Natural killer cell (primary cell): ENCODE data around the gene ADAP1. TPM values are rescaled to one million over a fixed set of nuclear protein-coding genes. Genes with fewer than 3 reads are reported as not detected.

Experiments used
- ATAC-seq, 3 donors: fragments of 150-1000 bp in 2 of 3; fragments of 200-7000 bp in 1 of 3; cut with Tn5 transposase; 1 replicate in 1 of 3; 2 replicates in 2 of 3; pipeline ENCODE4 v1.10.0; 2021; ENCODE audit warnings: mild to moderate bottlenecking in 2 of 3, moderate library complexity in 2 of 3
- DNase-seq, 2 donors: peaks; one replicate each; pipeline versions ENCODE4 v3.0.0 to v3.0.0-alpha.2; 2013 to 2021; ENCODE audit warnings: mixed read lengths in 1 of 2
- H3K27ac ChIP-seq: one replicate; pipeline ENCODE4 v1.5.1; 2013; ENCODE audit warnings: mild to moderate bottlenecking, low read length
- H3K27me3 ChIP-seq: one replicate; pipeline ENCODE4 v1.6.1; 2013; ENCODE audit warnings: low read length; ENCODE audit not compliant: control insufficient read depth, insufficient read depth
- H3K36me3 ChIP-seq: one replicate; pipeline ENCODE4 v1.6.1; 2013; ENCODE audit warnings: low read length; ENCODE audit not compliant: control insufficient read depth, insufficient read depth
- H3K4me1 ChIP-seq: one replicate; pipeline ENCODE4 v1.6.1; 2013; ENCODE audit warnings: low read length; ENCODE audit not compliant: control insufficient read depth, insufficient read depth
- H3K4me3 ChIP-seq: one replicate; pipeline ENCODE4 v1.5.1; 2013; ENCODE audit warnings: low read length
- H3K9me3 ChIP-seq: one replicate; pipeline ENCODE4 v1.6.1; 2013; ENCODE audit warnings: low read length; ENCODE audit not compliant: control insufficient read depth, insufficient read depth
- H3K27ac Mint-ChIP-seq, 2 donors: one replicate each; pipeline ENCODE4 v1.8.0; 2022; ENCODE audit warnings: mild to moderate bottlenecking in 2 of 2, mixed read lengths in 2 of 2, moderate library complexity in 1 of 2
- H3K27me3 Mint-ChIP-seq, 2 donors: one replicate each; pipeline ENCODE4 v1.8.0; 2022; ENCODE audit warnings: low read depth in 2 of 2, mixed read lengths in 2 of 2
- H3K36me3 Mint-ChIP-seq: one replicate; pipeline ENCODE4 v1.8.0; 2022; ENCODE audit warnings: mixed read lengths
- H3K4me1 Mint-ChIP-seq, 2 donors: one replicate each; pipeline ENCODE4 v1.8.0; 2022; ENCODE audit warnings: mixed read lengths in 2 of 2
- H3K4me3 Mint-ChIP-seq: one replicate; pipeline ENCODE4 v1.8.0; 2022; ENCODE audit warnings: mild to moderate bottlenecking, moderate library complexity, mixed read lengths
- H3K9me3 Mint-ChIP-seq, 2 donors: one replicate each; pipeline ENCODE4 v1.8.0; 2022; ENCODE audit warnings: mixed read lengths in 2 of 2
- CTCF ChIP-seq: fragments of 200-600 bp; IDR thresholded peaks from one replicate; pipeline ENCODE4 v1.8.0; 2022; ENCODE audit warnings: antibody characterized with exemption
- WGBS: methylation state at CpG from one replicate; pipeline ENCODE4 v1.1.7; 2013; ENCODE audit warnings: missing lambda C conversion rate; ENCODE audit not compliant: insufficient coverage; 5-methylcytosine and 5-hydroxymethylcytosine counted together
- intact Hi-C: fragments of 100-400 bp; cut with micrococcal nuclease; formaldehyde crosslinking; loops from one replicate; pipeline ENCODE4 v1.14.2; 2022
- total RNA-seq, 4 donors: library from RNA; stranded (reverse); fragments of 120-200 nt in 1 of 4; gene quantifications; one replicate each; pipeline versions ENCODE4 v1.2.3 to v1.2.4, GENCODE V29; 2013 to 2022

Gene ADAP1
- total RNA-seq, 3 donors from 2014 or later (not counting 1 experiment from before 2014, with no cell fraction given), result 87.2 to 117 (median 89.2) TPM

- Histone ChIP-seq H3K27ac (no peak overlapping the region), H3K4me1 (peaks cover 28% of the 10 kb centered on the region), H3K4me3 (no peak overlapping the region), H3K9me3 (no peaks in the 10 kb centered on the region), H3K27me3 (no peaks in the 10 kb centered on the region), H3K36me3 (peaks cover 4% of the 10 kb centered on the region)
- peaks cover 20 to 41% of the 10 kb centered on the region in 2 donors for H3K4me1 Mint-ChIP-seq
- intact Hi-C loops, result no loop called here
- no peaks in the 10 kb centered on the region for H3K9me3 Mint-ChIP-seq
- no peak for TF ChIP-seq CTCF
- no peak overlapping the region for H3K27ac Mint-ChIP-seq
- ATAC-seq (no peak), DNase-seq (no peak)
- H3K4me3 Mint-ChIP-seq, result no peak overlapping the region
- 90% methylated on average over 29 of the region's 29 CpGs for whole genome bisulfite sequencing
- H3K36me3 Mint-ChIP-seq, result no peaks in the 10 kb centered on the region
- no peaks in the 10 kb centered on the region for H3K27me3 Mint-ChIP-seq
Observed at GRCh38 chr7:946256-946996, 8.1 kb downstream of the ADAP1 start.

GRCh38 chr7:945556-946255 is 8.8 kb downstream of the ADAP1 start:
- H3K4me1 ChIP-seq, result peaks cover 24% of the 10 kb centered on the region
- H3K4me1 Mint-ChIP-seq, result peaks cover 27 to 46% of the 10 kb centered on the region in 2 donors

GRCh38 chr7:945147-945555 is 9.3 kb downstream of the ADAP1 start:
- Mint-ChIP-seq H3K27ac (no peak overlapping the region), H3K27me3 (no peaks in the 10 kb centered on the region), H3K4me1 (peaks cover 33 to 45% of the 10 kb centered on the region in 2 donors), H3K9me3 (no peaks in the 10 kb centered on the region), H3K36me3 (no peaks in the 10 kb centered on the region), H3K4me3 (no peak overlapping the region)
- WGBS, result 95% methylated on average over 13 of the region's 13 CpGs
- Histone ChIP-seq H3K27me3 (no peaks in the 10 kb centered on the region), H3K27ac (no peak overlapping the region), H3K36me3 (peaks cover 4% of the 10 kb centered on the region), H3K9me3 (no peaks in the 10 kb centered on the region), H3K4me3 (no peak overlapping the region), H3K4me1 (peaks cover 20% of the 10 kb centered on the region)
- intact Hi-C loops, result no loop called here
- DNase-seq (no peak), ATAC-seq (no peak)
- TF ChIP-seq CTCF, result no peak

More at GRCh38 chr7:945556-946255, 8.8 kb downstream of the ADAP1 start:
- Histone ChIP-seq H3K36me3 (peaks cover 4% of the 10 kb centered on the region), H3K27ac (no peak overlapping the region), H3K9me3 (no peaks in the 10 kb centered on the region), H3K4me3 (no peak overlapping the region), H3K27me3 (no peaks in the 10 kb centered on the region)
- no peaks in the 10 kb centered on the region for H3K9me3 Mint-ChIP-seq
- no peak for ATAC-seq
- no peak overlapping the region for H3K4me3 Mint-ChIP-seq
- no peaks in the 10 kb centered on the region for H3K27me3 Mint-ChIP-seq
- no peak for TF ChIP-seq CTCF
- no peaks in the 10 kb centered on the region for H3K36me3 Mint-ChIP-seq
- 93% methylated on average over 29 of the region's 30 CpGs for WGBS
- no peak overlapping the region for H3K27ac Mint-ChIP-seq
- DNase-seq, result no peak
- intact Hi-C loops, result no loop called here
